Stromal cell of bone marrow (primary cell): ENCODE data around the gene ADAP2.
"Not testable (repeated sequence)": the region's sequence is repeated elsewhere in the genome, so short reads cannot be mapped to it uniquely, and the experiment has no call there.

ENCODE experiments used
- DNase-seq: peaks from one replicate; pipeline ENCODE4 v3.0.0-alpha.2; 2012; ENCODE audit warnings: low read depth

The ADAP2 gene

GRCh38 chr17:30969989-30970830, 48.5 kb downstream of the ADAP2 start:
- no peak for DNase-seq

GRCh38 chr17:30970831-30971567, 49.3 kb downstream of the ADAP2 start, which contains the start of gene RNF135:
Gene RNF135 (plus strand): TSS chr17:30971039. CDS start chr17:30971074, 35 bp downstream.
- peak; percentile 84 for DNase-seq

GRCh38 chr17:30975042-30975820, 53.5 kb downstream of the ADAP2 start:
- DNase-seq: no peak

GRCh38 chr17:30979919-30980318, 58.2 kb downstream of the ADAP2 start:
- not testable (repeated sequence) for DNase-seq

- DNase-seq: no peak
These were observed 60.1 kb downstream of the ADAP2 start for GRCh38 chr17:30981531-30982519.

GRCh38 chr17:30982855-30983254, 61.1 kb downstream of the ADAP2 start:
- DNase-seq: no peak

- DNase-seq: no peak
These were observed 68.7 kb downstream of the ADAP2 start for GRCh38 chr17:30990458-30990857.

- no peak for DNase-seq
These were observed 70.8 kb downstream of the ADAP2 start for GRCh38 chr17:30992551-30992950.

GRCh38 chr17:30995347-30995746, 73.6 kb downstream of the ADAP2 start:
- no peak for DNase-seq

GRCh38 chr17:30996486-30996885, 74.7 kb downstream of the ADAP2 start:
- DNase-seq: no peak

GRCh38 chr17:30997270-30997669, 75.5 kb downstream of the ADAP2 start:
- DNase-seq: no peak

GRCh38 chr17:30997842-30998241, 76.1 kb downstream of the ADAP2 start:
- no peak for DNase-seq

GRCh38 chr17:31002047-31002446, 80.3 kb downstream of the ADAP2 start:
- DNase-seq: no peak

- DNase-seq: no peak
These were observed 81.6 kb downstream of the ADAP2 start for GRCh38 chr17:31003225-31003866.

GRCh38 chr17:31004160-31004559, 82.4 kb downstream of the ADAP2 start:
- DNase-seq: no peak

- no peak for DNase-seq
These were observed 86.1 kb downstream of the ADAP2 start for GRCh38 chr17:31007695-31008373.

- peak; percentile 30 for DNase-seq
These were observed 86.8 kb downstream of the ADAP2 start for GRCh38 chr17:31008374-31009041.
